HCT116 (cell line): ENCODE data around the gene OTULIN. TPM values are rescaled to one million over a fixed set of nuclear protein-coding genes. Genes with fewer than 3 reads are reported as not detected.

Experiments
- ATAC-seq: fragments of 200-7000 bp; cut with Tn5 transposase; 2 replicates; pipeline ENCODE4 v1.9.1; 2020; ENCODE audit warnings: mild to moderate bottlenecking, moderate library complexity
- BruUV-seq: library from RNA; stranded (reverse); fragments of 400-500 nt; replicated peaks from 2 replicates; lab custom pipeline; 2021; lab: Mats Ljungman, UMichigan
- CTCF ChIA-PET: fragments of 300-600 bp; sonication (Branson Sonifier 250); formaldehyde crosslinking; loops from one replicate; lab custom pipeline; 2021; ENCODE audit warnings: antibody characterized with exemption; lab: Charles Lee
- POLR2A ChIA-PET: fragments of 300-600, 350-600 bp; sonication (Branson Sonifier 250); formaldehyde crosslinking; loops from one replicate; lab custom pipeline; 2021; ENCODE audit warnings: antibody characterized with exemption; lab: Charles Lee
- RAD21 ChIA-PET, 2 experiments: fragments of 300-600 bp; sonication (Branson Sonifier 250); formaldehyde crosslinking; loops; one replicate each; lab custom pipeline; 2023; ENCODE audit warnings: low total read pairs in 2 of 2; ENCODE audit not compliant: uncharacterized antibody in 2 of 2, unreplicated experiment in 2 of 2, low non-redundant PET in 1 of 2; lab: Charles Lee
- DNase-seq: peaks from one replicate; pipeline ENCODE4 v3.0.0-alpha.2; 2010; ENCODE audit warnings: low read depth, low spot score
- H2AFZ ChIP-seq: fragments of 200-600 bp; shearing (Covaris generic), sonication (generic); 2 replicates; pipeline ENCODE4 v1.6.1; 2017; ENCODE audit warnings: low read depth, mixed run types, mixed read lengths, antibody characterized with exemption, low read length; ENCODE audit not compliant: poor library complexity, severe bottlenecking
- H3K27ac ChIP-seq: 2 replicates; pipeline ENCODE4 v1.5.1; 2012; ENCODE audit warnings: low read depth, low read length
- H3K27me3 ChIP-seq: fragments of 200-600 bp; sonication (generic); 2 replicates; pipeline ENCODE4 v1.6.1; 2016; ENCODE audit warnings: mixed run types, low read length, mixed read lengths; ENCODE audit not compliant: insufficient read depth
- H3K36me3 ChIP-seq, 2 experiments: fragments of 200-500 bp in 1 of 2; fragments of 200-600 bp in 1 of 2; sonication (Bioruptor generic) in 1 of 2; sonication (generic) in 1 of 2; 2 replicates each; pipeline versions ENCODE4 v1.5.1 to v1.6.1; 2014 to 2016; ENCODE audit warnings: low read length in 2 of 2, inconsistent platforms in 1 of 2, mixed read lengths in 1 of 2, mixed run types in 1 of 2; ENCODE audit not compliant: insufficient read depth in 2 of 2, control insufficient read depth in 1 of 2
- H3K4me1 ChIP-seq, 2 experiments: fragments of 200-600 bp in 1 of 2; sonication (generic) in 1 of 2; 2 replicates each; pipeline versions ENCODE4 v1.5.1 to v1.6.1; 2012 to 2017; ENCODE audit warnings: low read length in 2 of 2, inconsistent platforms in 1 of 2, mild to moderate bottlenecking in 1 of 2, mixed read lengths in 1 of 2, mixed run types in 1 of 2, moderate library complexity in 1 of 2; ENCODE audit not compliant: insufficient read depth in 2 of 2, control insufficient read depth in 1 of 2
- H3K4me2 ChIP-seq: fragments of 200-600 bp; sonication (generic); 2 replicates; pipeline ENCODE4 v1.6.1; 2017; ENCODE audit warnings: mixed run types, low read length, mixed read lengths
- H3K4me3 ChIP-seq, 2 experiments: fragments of 200-600 bp in 1 of 2; sonication (generic) in 1 of 2; replicated peaks in 1 of 2; 2 replicates each; pipeline ENCODE4 v1.5.1; 2011 to 2016; ENCODE audit warnings: low read length in 2 of 2, control low read depth in 1 of 2, low read depth in 1 of 2, mild to moderate bottlenecking in 1 of 2, mixed read lengths in 1 of 2, mixed run types in 1 of 2
- H3K79me2 ChIP-seq: fragments of 200-600 bp; sonication (generic); 2 replicates; pipeline ENCODE4 v1.6.1; 2017; ENCODE audit warnings: mild to moderate bottlenecking, mixed run types, low read length, moderate library complexity, mixed read lengths; ENCODE audit not compliant: insufficient read depth
- H3K9ac ChIP-seq: fragments of 200-600 bp; sonication (generic); 2 replicates; pipeline ENCODE4 v1.6.1; 2016; ENCODE audit warnings: low read length, mixed read lengths
- H3K9me2 ChIP-seq: fragments of 200-600 bp; sonication (generic), shearing (Covaris generic); 2 replicates; pipeline ENCODE4 v1.6.1; 2017; ENCODE audit warnings: mixed run types, mild to moderate bottlenecking, moderate library complexity; ENCODE audit not compliant: insufficient read depth
- H3K9me3 ChIP-seq, 2 experiments: fragments of 200-500 bp in 1 of 2; fragments of 200-600 bp in 1 of 2; sonication (Bioruptor generic) in 1 of 2; sonication (generic) in 1 of 2; 2 replicates each; pipeline ENCODE4 v1.6.1; 2014 to 2017; ENCODE audit warnings: low read length in 2 of 2, mixed read lengths in 2 of 2, inconsistent platforms in 1 of 2, low read depth in 1 of 2, mild to moderate bottlenecking in 1 of 2, mixed run types in 1 of 2, moderate library complexity in 1 of 2; ENCODE audit not compliant: control insufficient read depth in 1 of 2, insufficient read depth in 1 of 2
- H4K20me1 ChIP-seq: fragments of 200-600 bp; sonication (generic), shearing (Covaris generic); 2 replicates; pipeline ENCODE4 v1.6.1; 2017; ENCODE audit warnings: mixed run types, mild to moderate bottlenecking, moderate library complexity; ENCODE audit not compliant: insufficient read depth
- CEBPB ChIP-seq: IDR thresholded peaks from 2 replicates; pipeline ENCODE4 v1.6.1; 2012; ENCODE audit warnings: low read depth
- CTCF ChIP-seq, 3 experiments: fragments of 200-600 bp in 1 of 3; sonication (generic) in 1 of 3; IDR thresholded peaks in 2 of 3; conservative IDR thresholded peaks in 1 of 3; 2 replicates each; pipeline ENCODE4 v1.5.1; 2012 to 2017; ENCODE audit warnings: low read depth in 2 of 3, low read length in 2 of 3, antibody characterized with exemption in 1 of 3, borderline replicate concordance in 1 of 3, control low read depth in 1 of 3, mild to moderate bottlenecking in 1 of 3, mixed read lengths in 1 of 3, mixed run types in 1 of 3, moderate library complexity in 1 of 3; ENCODE audit not compliant: insufficient read depth in 1 of 3
- MAX ChIP-seq: IDR thresholded peaks from 2 replicates; pipeline ENCODE4 v1.6.1; 2012
- POLR2A ChIP-seq: IDR thresholded peaks from 2 replicates; pipeline ENCODE4 v1.7.0; 2011; ENCODE audit warnings: borderline replicate concordance; ENCODE audit not compliant: insufficient read depth, insufficient read length; ENCODE audit errors: extremely low read depth
- POLR2AphosphoS5 ChIP-seq: IDR thresholded peaks from 2 replicates; pipeline ENCODE4 v1.6.1; 2011; ENCODE audit warnings: mild to moderate bottlenecking, low read depth, low read length, moderate library complexity
- REST ChIP-seq: IDR thresholded peaks from 2 replicates; pipeline ENCODE4 v1.6.1; 2012; ENCODE audit warnings: low read depth
- TCF7L2 ChIP-seq: IDR thresholded peaks from 2 replicates; pipeline ENCODE4 v1.7.0; 2011; ENCODE audit warnings: borderline replicate concordance, inconsistent platforms; ENCODE audit not compliant: insufficient read depth, insufficient read length; ENCODE audit errors: extremely low read depth
- YY1 ChIP-seq: IDR thresholded peaks from 2 replicates; pipeline ENCODE4 v1.6.1; 2011; ENCODE audit warnings: low read length, low read depth, moderate library complexity, mild to moderate bottlenecking; ENCODE audit not compliant: insufficient replicate concordance; ENCODE audit errors: extremely low read depth
- intact Hi-C: fragments of 100-400 bp; cut with micrococcal nuclease; formaldehyde crosslinking; loops from 2 replicates; pipeline ENCODE4 v1.10.0; 2022
- total RNA-seq: library from RNA; stranded (reverse); gene quantifications from one replicate; pipeline ENCODE4 v1.2.1, GENCODE V29; 2021; ENCODE audit not compliant: unreplicated experiment

The OTULIN gene
- total RNA-seq, 1 experiment from 2014 or later: 25.7 TPM

- H3K9me3 ChIP-seq: no peaks in the 10 kb centered on the region
- ATAC-seq: no peak
- TF ChIP-seq CEBPB: no peak
- no peak for TF ChIP-seq YY1
- peak; percentile 88 for TF ChIP-seq REST
- H4K20me1 ChIP-seq: no peaks in the 10 kb centered on the region
- H2AFZ ChIP-seq: no peak overlapping the region
- ChIA-PET RAD21 (no interaction called here), CTCF (no interaction called here), POLR2A (no interaction called here)
- intact Hi-C loops: no loop called here
- no peaks in the 10 kb centered on the region for H3K9me2 ChIP-seq
- H3K9ac ChIP-seq: no peak overlapping the region
- no peak overlapping the region for H3K27ac ChIP-seq
- no peak overlapping the region for H3K4me2 ChIP-seq
- BruUV-seq: no TSS peak
- no peak overlapping the region for H3K4me3 ChIP-seq
- H3K79me2 ChIP-seq: no peaks in the 10 kb centered on the region
- no peak for DNase-seq
- H3K4me1 ChIP-seq: no peaks in the 10 kb centered on the region
- H3K27me3 ChIP-seq: no peaks in the 10 kb centered on the region; the same call in 1 of the 2 replicates
- H3K36me3 ChIP-seq: no peaks in the 10 kb centered on the region
Measured at GRCh38 chr5:14628346-14628745, 36.2 kb upstream of the OTULIN start.

GRCh38 chr5:14630671-14631070 lies 33.8 kb upstream of the OTULIN start:
- no peaks in the 10 kb centered on the region for H3K36me3 ChIP-seq
- ATAC-seq (no peak), DNase-seq (no peak)
- no peaks in the 10 kb centered on the region for H3K4me1 ChIP-seq
- H3K79me2 ChIP-seq: no peaks in the 10 kb centered on the region
- no peaks in the 10 kb centered on the region for H4K20me1 ChIP-seq
- H3K4me2 ChIP-seq: no peak overlapping the region
- ChIA-PET CTCF (no interaction called here), POLR2A (no interaction called here), RAD21 (no interaction called here)
- no peak overlapping the region for H2AFZ ChIP-seq
- H3K4me3 ChIP-seq: no peak overlapping the region
- H3K9me2 ChIP-seq: no peaks in the 10 kb centered on the region
- no peaks in the 10 kb centered on the region; the same call in 1 of the 2 replicates for H3K27me3 ChIP-seq
- no peak overlapping the region for H3K9ac ChIP-seq
- BruUV-seq: no TSS peak
- H3K9me3 ChIP-seq: no peaks in the 10 kb centered on the region
- H3K27ac ChIP-seq: no peak overlapping the region
- intact Hi-C loops: no loop called here
- TF ChIP-seq TCF7L2: no peak
- no peak for TF ChIP-seq CTCF (IDR thresholded peaks at IDR 0.05 in 2 of 3, conservative IDR thresholded peaks at IDR 0.05 in 1 of 3; ENCODE audit: borderline replicate concordance in 1 of 3, insufficient read depth in 1 of 3, low read depth in 2 of 3, low read length in 2 of 3)
- TF ChIP-seq POLR2AphosphoS5: no peak
- no peak for TF ChIP-seq MAX
- TF ChIP-seq POLR2A: no peak
- TF ChIP-seq REST: no peak
